Esophagus (tissue), 2 donors: ENCODE results near the gene IL1RL1. TPM values are rescaled to one million over a fixed set of nuclear protein-coding genes. Genes with fewer than 3 reads are reported as not detected.

Experiments
- H3K27ac ChIP-seq, 2 donors: one replicate each; pipeline ENCODE4 v1.5.1; 2013; ENCODE audit warnings: low read depth in 2 of 2, mild to moderate bottlenecking in 2 of 2, inconsistent platforms in 1 of 2, low read length in 1 of 2, moderate library complexity in 1 of 2
- H3K27me3 ChIP-seq, 2 donors: one replicate each; pipeline ENCODE4 v1.6.1; 2013; ENCODE audit warnings: low read length in 2 of 2, control low read depth in 1 of 2, mild to moderate bottlenecking in 1 of 2; ENCODE audit not compliant: insufficient read depth in 2 of 2, control insufficient read depth in 1 of 2
- H3K36me3 ChIP-seq, 2 donors: one replicate each; pipeline ENCODE4 v1.6.1; 2013; ENCODE audit warnings: low read length in 1 of 2; ENCODE audit not compliant: control insufficient read depth in 2 of 2, insufficient read depth in 2 of 2
- H3K4me1 ChIP-seq, 2 donors: one replicate each; pipeline ENCODE4 v1.6.1; 2013; ENCODE audit warnings: low read length in 1 of 2; ENCODE audit not compliant: control insufficient read depth in 2 of 2, insufficient read depth in 2 of 2
- H3K4me3 ChIP-seq, 2 donors: one replicate each; pipeline ENCODE4 v1.5.1; 2013; ENCODE audit warnings: low read length in 2 of 2, mild to moderate bottlenecking in 2 of 2, low read depth in 1 of 2, moderate library complexity in 1 of 2
- H3K9me3 ChIP-seq, 2 donors: one replicate each; pipeline ENCODE4 v1.6.1; 2013; ENCODE audit warnings: mild to moderate bottlenecking in 2 of 2, low read depth in 1 of 2, low read length in 1 of 2, moderate library complexity in 1 of 2; ENCODE audit not compliant: control insufficient read depth in 2 of 2, insufficient read depth in 1 of 2
- WGBS, 2 donors: extraction: QIAGEN DNeasy Blood & Tissue Kit; methylation state at CpG; one replicate each; pipeline ENCODE4 v1.1.7; 2013; 5-methylcytosine and 5-hydroxymethylcytosine counted together
- polyA plus RNA-seq, 2 donors: library from polyadenylated mRNA; stranded (reverse); fragments of 200-250 nt; gene quantifications; one replicate each; pipeline ENCODE4 v1.2.3, GENCODE V29; 2013
- donor health status: healthy with polysubstance abuse.
- donor health status: Bipolar disorder and iron deficiency.

IL1RL1 gene
- polyA plus RNA-seq, 2 donors, result 0.18 to 0.44 TPM

DNA sequence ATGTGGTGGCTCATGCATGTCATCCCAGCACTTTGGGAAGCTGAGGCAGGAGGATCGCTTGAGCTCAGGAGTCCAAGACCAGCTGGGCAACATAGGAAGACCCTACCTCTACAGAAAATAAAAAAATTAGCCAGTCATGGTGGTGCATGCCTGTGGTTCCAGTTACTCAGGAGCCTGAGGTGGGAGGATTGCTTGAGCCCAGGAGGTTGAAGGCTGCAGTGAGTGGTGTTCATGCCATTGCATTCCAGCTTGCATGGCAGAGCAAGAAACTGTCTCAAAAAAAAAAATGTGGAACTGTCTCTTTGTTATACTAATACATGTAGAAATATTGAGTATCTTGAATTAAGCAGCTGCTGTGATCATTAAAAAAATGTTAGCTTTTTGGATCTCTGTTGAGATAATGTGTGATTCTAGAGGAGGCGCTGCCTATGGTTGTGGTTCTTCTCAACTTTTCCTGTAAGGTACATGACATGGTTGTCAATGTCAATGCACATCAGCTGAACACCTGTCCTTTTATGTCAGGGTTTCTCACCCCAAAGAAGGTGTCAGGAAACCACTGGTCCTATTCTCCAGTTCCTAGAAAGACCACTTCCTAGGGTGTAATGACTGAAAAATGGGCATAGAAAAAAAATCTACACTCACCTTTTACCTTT, 34.7 kb upstream of the IL1RL1 start:
- Histone ChIP-seq H3K36me3 (no peaks in the 10 kb centered on the region), H3K27me3 (no peaks in the 10 kb centered on the region), H3K9me3 (no peaks in the 10 kb centered on the region), H3K4me1 (no peaks in the 10 kb centered on the region), H3K27ac (no peak overlapping the region), H3K4me3 (no peak overlapping the region)
- 83 to 94% methylated on average over 2 of the region's 2 CpGs for WGBS, 2 donors

DNA sequence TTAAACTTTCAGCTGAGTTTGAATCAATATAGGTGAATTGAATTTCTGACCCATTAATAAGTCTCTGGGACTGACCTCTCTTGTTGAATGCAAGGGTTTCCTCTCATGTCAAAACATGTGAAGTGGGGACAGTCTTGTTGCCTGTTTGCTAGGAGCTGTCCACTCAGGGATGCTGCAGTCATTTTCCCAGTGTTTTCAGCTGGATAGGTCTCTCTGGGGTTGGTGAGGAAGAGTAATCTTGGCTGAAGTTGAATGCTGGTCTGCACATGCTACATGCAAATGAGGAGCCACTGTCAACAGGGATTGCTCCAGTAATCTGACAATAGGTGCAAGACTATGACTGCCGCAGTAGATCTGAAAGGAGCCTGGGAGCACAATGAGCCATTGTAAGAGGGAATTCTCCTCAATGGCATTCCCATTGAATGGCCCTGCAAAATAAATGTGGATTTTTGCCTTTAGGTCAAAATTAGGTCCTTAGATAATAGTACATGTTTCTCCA, 34.1 kb upstream of the IL1RL1 start:
- 59 to 71% methylated on average over 1 of the region's 1 CpG for WGBS, 2 donors
- Histone ChIP-seq H3K36me3 (no peaks in the 10 kb centered on the region), H3K27me3 (no peaks in the 10 kb centered on the region), H3K27ac (no peak overlapping the region), H3K4me3 (no peak overlapping the region), H3K9me3 (no peaks in the 10 kb centered on the region), H3K4me1 (no peaks in the 10 kb centered on the region)

DNA sequence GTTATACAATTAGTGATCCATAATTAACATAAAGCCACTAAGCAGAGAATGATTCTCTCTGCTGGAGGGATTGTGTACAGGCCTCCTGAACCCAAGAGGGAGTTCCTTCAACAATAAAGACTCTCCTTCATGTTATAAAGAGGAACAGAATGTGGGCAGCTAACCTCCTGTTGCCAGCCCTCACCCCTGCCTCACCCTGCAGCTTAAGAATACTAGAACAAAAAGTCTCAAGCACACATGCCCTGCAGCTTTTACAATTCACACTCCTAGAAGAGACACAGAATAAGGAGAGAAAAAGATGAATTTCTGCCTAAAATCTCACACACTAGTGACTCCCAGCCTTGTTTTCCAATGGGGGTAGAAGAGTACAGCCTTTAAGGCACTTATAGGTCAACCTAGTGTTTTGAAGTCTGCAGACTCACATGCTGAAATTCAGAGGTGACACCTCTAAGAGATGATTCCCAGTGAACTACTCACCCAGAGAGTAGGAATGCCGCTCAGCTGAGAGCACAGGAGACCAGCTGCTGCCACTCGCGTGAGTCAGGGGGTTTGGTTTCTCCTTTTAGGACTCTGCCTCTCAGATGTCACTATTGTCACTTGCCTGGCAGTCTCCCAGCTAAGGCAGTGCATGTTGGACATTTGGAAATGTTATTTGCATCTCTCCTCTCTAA, 32.5 kb upstream of the IL1RL1 start:
- H3K27ac ChIP-seq, result no peak overlapping the region
- 82 to 92% methylated on average over 3 of the region's 3 CpGs for WGBS, 2 donors
- H3K27me3 ChIP-seq, result no peaks in the 10 kb centered on the region
- H3K9me3 ChIP-seq, result no peaks in the 10 kb centered on the region
- no peaks in the 10 kb centered on the region for H3K36me3 ChIP-seq
- H3K4me3 ChIP-seq, result no peak overlapping the region
- no peaks in the 10 kb centered on the region for H3K4me1 ChIP-seq

DNA sequence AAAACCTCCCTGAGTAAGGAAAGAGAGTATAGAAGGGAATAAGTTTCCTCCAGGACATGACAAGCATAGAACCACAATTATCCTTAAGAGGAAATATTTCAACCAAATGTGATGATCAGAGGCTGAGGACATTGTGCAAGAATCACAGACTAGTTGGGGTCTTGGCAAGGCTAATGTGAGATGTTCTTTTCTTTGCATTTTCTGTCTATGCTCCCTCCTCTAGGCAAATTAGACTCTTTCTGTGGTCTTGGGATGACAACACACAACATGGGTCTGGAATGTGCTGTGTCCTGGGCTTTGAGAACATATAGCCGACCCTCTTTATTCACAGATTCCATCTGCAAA, 32.0 kb upstream of the IL1RL1 start:
- Histone ChIP-seq H3K9me3 (no peaks in the 10 kb centered on the region), H3K27me3 (no peaks in the 10 kb centered on the region), H3K4me1 (no peaks in the 10 kb centered on the region), H3K27ac (no peak overlapping the region), H3K4me3 (no peak overlapping the region), H3K36me3 (no peaks in the 10 kb centered on the region)
- WGBS, 2 donors, result 77 to 87% methylated on average over 1 of the region's 1 CpG

DNA sequence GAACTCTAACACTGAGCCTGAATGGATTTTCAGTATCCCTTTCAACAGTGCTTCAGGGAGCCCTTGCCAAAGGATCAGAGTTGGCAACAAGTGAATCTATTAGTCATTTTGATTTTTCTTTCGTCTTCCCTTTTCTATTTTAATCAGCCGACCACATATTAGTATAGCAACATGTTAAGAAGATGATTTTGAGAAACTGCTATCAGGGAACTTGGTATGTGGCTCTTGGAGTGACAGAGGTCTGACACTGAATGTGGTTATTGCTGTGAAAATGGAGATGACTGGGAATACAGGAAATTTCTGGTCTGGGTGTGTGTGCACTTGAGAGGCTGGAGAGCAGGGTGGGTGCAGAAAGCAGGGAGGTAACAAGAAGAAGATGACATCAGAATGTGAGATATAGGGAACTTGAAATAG, 28.7 kb upstream of the IL1RL1 start:
- H3K27ac ChIP-seq, result no peak overlapping the region
- H3K27me3 ChIP-seq, result no peaks in the 10 kb centered on the region
- no peaks in the 10 kb centered on the region for H3K4me1 ChIP-seq
- H3K36me3 ChIP-seq, result no peaks in the 10 kb centered on the region
- no peak overlapping the region for H3K4me3 ChIP-seq
- H3K9me3 ChIP-seq, result no peaks in the 10 kb centered on the region
- 28 to 42% methylated on average over 2 of the region's 2 CpGs for WGBS, 2 donors

GRCh38 chr2:102283996-102284395, 27.4 kb upstream of the IL1RL1 start:
- WGBS, 2 donors, result 84 to 95% methylated on average over 1 of the region's 1 CpG
- H3K27ac ChIP-seq, result no peak overlapping the region
- no peaks in the 10 kb centered on the region for H3K36me3 ChIP-seq
- H3K4me3 ChIP-seq, result no peak overlapping the region
- H3K4me1 ChIP-seq, result no peaks in the 10 kb centered on the region
- no peaks in the 10 kb centered on the region for H3K9me3 ChIP-seq
- no peaks in the 10 kb centered on the region for H3K27me3 ChIP-seq

DNA sequence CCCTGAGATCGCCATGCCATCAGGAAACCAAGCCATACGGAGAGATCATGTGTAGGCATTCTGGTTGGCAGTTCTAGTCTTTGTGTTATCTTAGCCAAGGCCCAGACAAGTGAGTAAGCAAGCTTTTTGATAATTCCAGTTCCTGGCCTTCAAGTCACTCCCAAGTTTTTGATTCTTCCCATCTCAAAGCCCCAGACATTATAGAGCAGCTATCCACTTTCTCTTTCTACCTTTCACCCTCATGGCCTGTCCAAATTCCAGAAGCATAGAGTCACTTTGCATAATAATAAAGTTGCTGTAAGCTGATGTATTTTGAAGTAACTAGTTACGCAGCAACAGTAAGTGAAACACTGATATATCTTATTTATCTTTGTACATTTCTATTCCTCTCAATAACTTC, 26.8 kb upstream of the IL1RL1 start:
- no peaks in the 10 kb centered on the region for H3K4me1 ChIP-seq
- no peaks in the 10 kb centered on the region for H3K36me3 ChIP-seq
- no peak overlapping the region for H3K4me3 ChIP-seq
- no peak overlapping the region for H3K27ac ChIP-seq
- 93 to 94% methylated on average over 3 of the region's 3 CpGs for WGBS, 2 donors
- no peaks in the 10 kb centered on the region for H3K27me3 ChIP-seq
- H3K9me3 ChIP-seq, result no peaks in the 10 kb centered on the region

GRCh38 chr2:102285368-102285767, 26.0 kb upstream of the IL1RL1 start:
- H3K4me3 ChIP-seq, result no peak overlapping the region
- H3K36me3 ChIP-seq, result no peaks in the 10 kb centered on the region
- no peak overlapping the region for H3K27ac ChIP-seq
- WGBS, 2 donors, result 82 to 83% methylated on average over 2 of the region's 2 CpGs
- H3K9me3 ChIP-seq, result no peaks in the 10 kb centered on the region
- H3K27me3 ChIP-seq, result no peaks in the 10 kb centered on the region
- no peaks in the 10 kb centered on the region for H3K4me1 ChIP-seq

DNA sequence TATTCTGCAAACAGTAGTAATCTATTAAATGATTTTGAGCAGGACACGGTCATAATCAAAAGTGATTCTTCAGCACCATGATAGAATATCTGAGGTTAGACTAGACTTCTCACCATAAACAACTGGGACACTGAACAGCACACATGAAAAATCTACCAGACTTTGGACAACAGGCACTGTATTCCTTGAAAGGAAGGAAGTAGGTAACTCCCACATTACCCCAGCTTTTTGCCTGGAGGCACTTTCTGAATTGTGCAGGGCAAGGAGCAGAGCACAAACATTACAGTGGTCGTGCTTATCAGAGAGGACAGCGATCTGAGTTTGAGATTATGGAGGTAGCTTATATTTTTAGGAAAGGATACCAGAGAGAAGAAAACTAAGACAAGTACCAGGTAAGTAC, 25.3 kb upstream of the IL1RL1 start:
- 76 to 79% methylated on average over 3 of the region's 3 CpGs for WGBS, 2 donors

DNA sequence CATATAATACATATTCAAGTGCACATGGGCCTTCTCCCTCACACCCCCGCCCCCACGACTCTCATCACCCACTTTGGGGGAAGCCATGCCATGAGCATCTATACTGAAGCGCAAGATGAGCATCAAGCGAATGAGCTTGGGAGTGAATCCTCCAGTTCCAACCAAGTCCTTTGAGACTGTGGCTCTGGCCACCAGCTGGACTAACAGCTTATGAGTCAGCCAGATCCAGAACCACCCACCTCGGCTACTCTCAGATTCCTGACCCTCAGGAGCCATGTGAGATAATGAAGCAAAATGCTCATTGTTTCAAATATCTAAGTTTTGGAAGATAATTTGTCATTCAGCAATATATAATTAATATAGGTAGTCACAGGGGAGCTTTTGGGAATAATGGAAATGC, 22.2 kb upstream of the IL1RL1 start:
- Histone ChIP-seq H3K27me3 (no peaks in the 10 kb centered on the region), H3K9me3 (no peaks in the 10 kb centered on the region), H3K36me3 (no peaks in the 10 kb centered on the region), H3K27ac (no peak overlapping the region), H3K4me3 (no peak overlapping the region), H3K4me1 (no peaks in the 10 kb centered on the region)
- WGBS, 2 donors, result 89% methylated on average over 5 of the region's 5 CpGs

More for the DNA sequence above, 25.3 kb upstream of the IL1RL1 start:
- no peak overlapping the region for H3K4me3 ChIP-seq
- no peaks in the 10 kb centered on the region for H3K4me1 ChIP-seq
- no peaks in the 10 kb centered on the region for H3K9me3 ChIP-seq
- no peaks in the 10 kb centered on the region for H3K36me3 ChIP-seq
- H3K27me3 ChIP-seq, result no peaks in the 10 kb centered on the region
- no peak overlapping the region for H3K27ac ChIP-seq
